ENCODE results near the gene ZCCHC2.

Gene ZCCHC2

DNA sequence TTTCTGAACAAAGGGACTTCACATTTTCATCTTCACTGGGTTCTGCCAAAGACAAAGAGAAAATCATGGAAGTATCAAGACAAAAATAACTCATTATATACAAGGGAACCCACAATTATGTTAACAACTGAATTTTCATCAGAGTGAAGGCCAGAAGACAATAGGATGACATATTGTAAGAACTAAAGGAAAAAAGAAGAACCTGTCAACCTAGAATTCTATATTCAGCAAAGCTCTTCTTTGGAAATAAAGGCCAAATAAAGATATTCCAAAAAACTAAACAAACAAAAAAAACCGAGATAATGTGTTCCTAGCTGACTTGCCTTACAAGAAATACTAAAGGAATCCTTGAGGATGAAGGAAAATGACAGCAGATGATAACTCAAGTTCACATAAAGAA lies 10.3 kb upstream of the ZCCHC2 start:
- DNase-seq = no peak

GRCh38 chr18:62512996-62513395 lies 9.8 kb upstream of the ZCCHC2 start:
- no peak for DNase-seq

GRCh38 chr18:62514570-62514969 lies 8.3 kb upstream of the ZCCHC2 start:
- DNase-seq = no peak

DNA sequence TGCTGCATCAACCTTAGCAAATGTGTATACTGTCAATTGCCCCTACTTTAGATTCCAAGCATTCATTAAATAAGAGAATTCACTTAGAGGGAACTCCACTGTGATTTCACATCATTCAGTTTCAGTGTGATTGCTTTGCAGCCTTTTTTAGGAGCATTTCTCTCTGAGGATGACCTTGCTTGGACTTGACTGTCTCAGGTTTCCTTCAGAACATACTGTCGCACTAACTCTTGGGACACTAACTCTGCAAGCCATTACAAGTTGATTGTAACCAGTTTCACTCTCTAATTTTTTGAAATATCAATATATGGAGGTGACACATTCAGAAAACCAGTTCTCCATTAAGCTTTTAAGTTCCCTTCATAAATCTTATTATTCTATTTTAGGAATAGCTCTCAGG lies 6.6 kb upstream of the ZCCHC2 start:
- DNase-seq = no peak

GRCh38 chr18:62518460-62519375 lies 4.1 kb upstream of the ZCCHC2 start:
- peak; percentile 14 for DNase-seq

GRCh38 chr18:62519684-62520083 lies 3.1 kb upstream of the ZCCHC2 start:
- DNase-seq = no peak

GRCh38 chr18:62521082-62521481 lies 1.7 kb upstream of the ZCCHC2 start:
- DNase-seq = no peak

- DNase-seq = peak; percentile 34
These were observed 1.2 kb upstream of the ZCCHC2 start for GRCh38 chr18:62521593-62521992.

DNA sequence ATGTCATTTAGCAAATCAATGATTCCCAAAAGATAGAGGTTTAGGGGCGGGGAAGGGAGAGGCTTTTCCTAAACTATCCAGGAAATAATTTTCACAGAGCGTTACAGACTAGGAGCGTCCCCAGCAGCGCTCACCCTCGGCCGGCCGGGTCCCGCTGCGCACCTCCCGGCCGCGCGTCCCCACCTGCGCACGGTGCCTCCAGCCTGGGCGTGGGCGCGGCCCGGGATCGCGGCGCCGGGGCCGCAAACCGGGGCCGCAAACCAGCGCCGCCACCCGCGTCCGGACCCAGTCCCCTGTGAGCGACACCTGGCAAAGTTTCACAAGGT lies 684 bp upstream of the ZCCHC2 start:
- peak; percentile 14 for DNase-seq

- no peak for DNase-seq
These were observed 397 bp downstream of the ZCCHC2 start for GRCh38 chr18:62523255-62523588.

DNA sequence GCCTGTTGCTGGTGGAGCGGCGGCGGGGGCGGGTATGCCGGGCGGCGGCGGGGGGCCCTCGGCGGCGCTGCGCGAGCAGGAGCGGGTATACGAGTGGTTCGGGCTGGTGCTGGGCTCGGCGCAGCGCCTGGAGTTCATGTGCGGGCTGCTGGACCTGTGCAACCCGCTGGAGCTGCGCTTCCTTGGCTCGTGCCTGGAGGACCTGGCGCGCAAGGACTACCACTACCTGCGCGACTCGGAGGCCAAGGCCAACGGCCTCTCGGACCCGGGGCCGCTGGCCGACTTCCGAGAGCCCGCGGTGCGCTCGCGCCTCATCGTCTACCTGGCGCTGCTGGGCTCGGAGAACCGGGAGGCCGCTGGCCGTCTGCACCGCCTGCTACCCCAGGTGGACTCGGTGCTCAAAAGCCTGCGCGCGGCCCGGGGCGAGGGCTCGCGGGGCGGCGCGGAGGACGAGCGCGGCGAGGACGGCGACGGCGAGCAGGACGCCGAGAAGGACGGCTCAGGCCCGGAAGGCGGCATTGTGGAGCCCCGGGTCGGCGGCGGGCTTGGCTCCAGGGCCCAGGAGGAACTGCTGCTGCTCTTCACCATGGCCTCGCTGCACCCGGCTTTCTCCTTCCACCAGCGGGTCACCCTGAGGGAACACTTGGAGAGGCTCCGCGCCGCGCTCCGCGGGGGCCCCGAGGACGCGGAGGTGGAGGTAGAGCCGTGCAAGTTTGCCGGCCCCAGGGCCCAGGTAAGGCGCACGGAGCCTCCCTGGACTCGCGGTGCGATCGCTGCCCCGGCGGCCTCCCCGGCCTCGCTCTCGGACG lies 1.0 kb downstream of the ZCCHC2 start:
- DNase-seq = peak; percentile 52

DNA sequence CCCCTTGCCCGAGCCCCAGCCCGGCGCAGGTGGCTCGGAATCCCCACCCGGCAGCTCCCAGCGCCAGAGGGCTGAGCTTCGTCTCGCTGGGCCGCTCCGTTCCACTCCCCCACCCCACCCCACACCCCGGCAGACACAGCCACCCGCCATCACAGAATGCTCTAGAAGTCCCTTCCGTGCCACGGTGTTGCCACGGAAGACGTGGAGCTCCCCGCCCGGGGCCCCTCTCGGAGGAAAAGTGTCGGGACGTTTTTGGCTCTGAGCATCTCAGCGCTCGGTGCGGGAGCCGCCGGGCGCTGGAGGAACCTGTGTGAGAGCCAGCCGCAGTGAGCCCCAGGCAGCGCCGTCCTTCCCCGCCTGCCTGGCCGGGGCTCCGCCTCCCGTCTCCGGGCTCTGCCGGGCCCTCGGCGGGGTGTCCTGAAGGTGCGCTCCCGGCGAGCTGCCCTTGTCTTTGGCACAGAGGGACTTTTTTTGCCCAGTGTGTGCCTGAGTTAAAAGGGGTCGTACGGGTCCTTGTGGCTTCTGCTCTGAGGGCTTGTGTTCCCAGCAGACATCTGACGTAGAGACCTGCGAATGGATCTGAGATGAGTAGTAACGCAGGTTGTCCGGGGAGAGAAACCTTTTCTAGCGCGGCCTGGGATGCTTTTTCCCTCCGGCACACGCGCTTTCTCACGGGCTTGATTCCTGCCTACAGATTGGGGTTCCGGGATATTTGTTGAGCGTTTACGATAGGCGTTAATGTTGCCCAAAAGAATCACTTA lies 1.8 kb downstream of the ZCCHC2 start:
- DNase-seq = peak; percentile 64

GRCh38 chr18:62525608-62526007 lies 2.8 kb downstream of the ZCCHC2 start:
- DNase-seq = no peak

DNA sequence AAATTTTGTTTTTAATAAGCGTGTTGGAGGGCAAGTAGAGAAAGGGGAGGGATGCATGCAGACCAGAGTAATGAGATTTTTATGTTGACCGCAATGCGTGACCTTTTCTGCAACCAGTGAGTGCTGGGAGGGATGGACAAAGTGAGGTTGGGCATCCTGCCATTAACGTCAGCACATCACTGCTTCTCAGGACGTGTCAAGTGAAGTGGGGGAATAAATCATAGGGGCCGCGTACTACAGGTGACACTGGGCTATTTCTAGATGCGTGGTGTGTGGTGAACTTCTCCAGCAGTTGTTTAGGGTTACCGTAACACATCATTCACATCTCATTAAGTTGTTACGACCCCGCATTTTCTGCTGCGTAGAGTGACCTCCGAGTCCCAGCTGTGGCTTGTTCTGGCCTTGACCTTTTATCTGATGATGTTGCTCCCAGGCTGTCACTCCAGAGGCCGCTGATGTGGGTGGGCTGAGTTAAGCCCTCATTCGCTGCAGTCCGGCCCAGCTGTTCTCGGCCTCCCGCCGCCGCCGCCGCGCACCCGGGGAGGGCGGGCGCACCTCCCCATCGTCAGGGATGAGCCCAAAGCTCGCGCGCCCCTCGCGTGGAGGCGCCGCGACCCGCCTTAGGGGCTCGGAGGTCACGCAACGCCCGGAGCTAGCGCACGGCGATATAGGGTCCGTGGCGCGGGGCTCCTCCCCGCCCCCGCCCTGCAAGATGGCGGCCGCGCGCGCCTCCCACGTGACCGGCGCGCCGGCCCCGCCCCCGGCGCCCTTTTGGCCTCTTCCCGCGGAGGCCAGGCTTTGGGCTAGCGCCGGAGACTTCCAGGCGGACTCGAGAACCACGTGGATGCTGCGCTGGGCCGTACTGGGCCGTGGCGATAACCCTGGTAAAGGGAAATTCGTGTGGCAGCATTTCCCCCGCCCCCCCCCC lies 3.5 kb downstream of the ZCCHC2 start:
- DNase-seq = peak; percentile 84

DNA sequence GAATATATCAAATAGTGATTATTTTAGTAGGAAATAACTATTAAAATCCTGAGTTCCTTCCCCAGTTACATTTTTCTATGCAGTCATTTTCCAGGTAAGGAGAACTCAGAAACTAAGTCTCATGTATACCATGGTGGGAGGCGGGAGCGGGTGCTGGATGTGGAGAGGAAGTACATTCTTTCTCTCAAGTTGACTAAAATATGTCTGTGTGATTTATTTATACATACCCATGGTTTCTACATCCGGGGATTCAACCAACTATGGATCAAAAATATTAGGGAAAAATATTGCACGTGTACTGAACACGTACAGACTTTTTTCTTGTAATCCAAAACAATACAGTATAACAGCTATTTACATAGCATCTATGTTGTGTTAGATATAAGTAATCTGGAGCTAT lies 6.8 kb downstream of the ZCCHC2 start:
- no peak for DNase-seq

- DNase-seq = no peak
These were observed 8.3 kb downstream of the ZCCHC2 start for GRCh38 chr18:62531078-62531477.

DNA sequence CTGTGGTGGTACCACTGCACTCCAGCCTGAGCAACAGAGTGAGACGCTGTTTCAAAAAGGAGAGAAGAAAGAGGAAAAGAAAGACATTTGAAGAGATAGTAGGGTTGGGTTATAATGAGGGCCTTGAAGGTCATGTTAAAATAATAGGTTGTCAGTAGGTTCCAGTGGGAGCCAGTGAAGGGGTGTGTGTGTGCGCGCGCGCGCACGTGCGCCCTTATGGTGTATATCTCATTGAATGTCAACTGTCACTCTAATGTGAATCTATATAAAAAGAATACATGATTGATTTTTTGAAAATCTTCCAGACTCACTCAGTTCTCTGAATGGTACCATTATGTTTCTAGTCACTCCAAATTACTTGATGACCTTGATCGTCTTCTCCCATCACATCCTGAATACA lies 9.1 kb downstream of the ZCCHC2 start:
- DNase-seq = no peak

DNA sequence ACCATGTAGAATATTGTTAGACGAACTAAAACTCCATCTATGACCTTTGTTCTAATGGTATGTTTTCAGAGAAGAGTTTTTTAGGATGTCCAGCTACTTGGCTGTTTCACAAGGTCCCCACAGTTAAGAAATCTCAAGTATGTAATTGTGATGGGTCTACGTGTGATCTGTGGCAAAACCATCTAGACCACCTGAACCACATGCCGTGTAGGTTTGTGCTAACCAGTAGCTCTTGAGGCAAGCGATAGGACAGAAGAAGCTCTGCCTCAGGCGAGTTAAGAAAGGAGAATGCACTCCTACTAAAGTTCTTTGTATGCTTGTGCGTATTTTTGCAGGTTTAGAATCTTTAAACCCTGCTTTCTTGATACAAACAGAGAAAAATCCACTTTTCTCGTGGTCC lies 13.2 kb downstream of the ZCCHC2 start:
- DNase-seq = no peak

GRCh38 chr18:62537042-62537894 lies 14.4 kb downstream of the ZCCHC2 start:
- no peak for DNase-seq

- no peak for DNase-seq
These were observed 15.1 kb downstream of the ZCCHC2 start for GRCh38 chr18:62537946-62538345.

GRCh38 chr18:62538881-62539280 lies 16.1 kb downstream of the ZCCHC2 start:
- DNase-seq = no peak
